ENCODE measurements around the gene LSMEM2. TPM values are rescaled to one million over a fixed set of nuclear protein-coding genes. Genes with fewer than 3 reads are reported as not detected.

LSMEM2 gene
- total RNA-seq, 1 donor from 2014 or later = 0.18 TPM

DNA sequence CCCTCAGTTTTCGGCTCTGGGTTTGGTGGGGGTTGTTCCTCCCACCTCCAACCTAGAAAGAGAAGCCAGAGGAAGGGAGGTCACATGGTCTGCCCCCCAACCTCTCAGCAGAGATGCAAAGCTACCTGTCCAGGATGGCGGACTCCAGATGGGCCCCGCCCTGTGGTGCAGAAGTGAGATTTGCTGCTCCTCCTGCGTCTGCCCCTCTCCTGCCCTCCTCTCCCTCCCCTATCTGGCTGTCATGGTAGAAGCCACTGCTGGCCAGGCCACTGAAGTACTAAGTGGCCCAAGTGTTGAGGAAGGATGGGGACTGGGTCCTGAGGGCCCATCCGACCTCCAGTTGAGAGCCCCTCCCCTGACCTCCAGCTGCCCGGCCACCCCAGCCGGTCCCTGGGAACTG lies 12.1 kb upstream of the LSMEM2 start:
- Mint-ChIP-seq H3K4me3 (ENCODE audit: unreplicated experiment) (no peak overlapping the region), H3K27me3 (ENCODE audit: unreplicated experiment) (peaks cover 40% of the 10 kb centered on the region), H3K36me3 (ENCODE audit: low read depth, unreplicated experiment) (peaks cover 9% of the 10 kb centered on the region), H3K4me1 (ENCODE audit: unreplicated experiment) (peaks cover 7% of the 10 kb centered on the region), H3K9me3 (ENCODE audit: unreplicated experiment) (no peaks in the 10 kb centered on the region), H3K27ac (ENCODE audit: unreplicated experiment) (no peak overlapping the region)
- TF ChIP-seq, protein P1, sequence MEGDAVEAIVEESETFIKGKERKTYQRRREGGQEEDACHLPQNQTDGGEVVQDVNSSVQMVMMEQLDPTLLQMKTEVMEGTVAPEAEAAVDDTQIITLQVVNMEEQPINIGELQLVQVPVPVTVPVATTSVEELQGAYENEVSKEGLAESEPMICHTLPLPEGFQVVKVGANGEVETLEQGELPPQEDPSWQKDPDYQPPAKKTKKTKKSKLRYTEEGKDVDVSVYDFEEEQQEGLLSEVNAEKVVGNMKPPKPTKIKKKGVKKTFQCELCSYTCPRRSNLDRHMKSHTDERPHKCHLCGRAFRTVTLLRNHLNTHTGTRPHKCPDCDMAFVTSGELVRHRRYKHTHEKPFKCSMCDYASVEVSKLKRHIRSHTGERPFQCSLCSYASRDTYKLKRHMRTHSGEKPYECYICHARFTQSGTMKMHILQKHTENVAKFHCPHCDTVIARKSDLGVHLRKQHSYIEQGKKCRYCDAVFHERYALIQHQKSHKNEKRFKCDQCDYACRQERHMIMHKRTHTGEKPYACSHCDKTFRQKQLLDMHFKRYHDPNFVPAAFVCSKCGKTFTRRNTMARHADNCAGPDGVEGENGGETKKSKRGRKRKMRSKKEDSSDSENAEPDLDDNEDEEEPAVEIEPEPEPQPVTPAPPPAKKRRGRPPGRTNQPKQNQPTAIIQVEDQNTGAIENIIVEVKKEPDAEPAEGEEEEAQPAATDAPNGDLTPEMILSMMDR (IDR thresholded peaks at IDR 0.05; ENCODE audit: unreplicated experiment) = no peak
- DNase-seq (ENCODE audit: low spot score) = no peak

DNA sequence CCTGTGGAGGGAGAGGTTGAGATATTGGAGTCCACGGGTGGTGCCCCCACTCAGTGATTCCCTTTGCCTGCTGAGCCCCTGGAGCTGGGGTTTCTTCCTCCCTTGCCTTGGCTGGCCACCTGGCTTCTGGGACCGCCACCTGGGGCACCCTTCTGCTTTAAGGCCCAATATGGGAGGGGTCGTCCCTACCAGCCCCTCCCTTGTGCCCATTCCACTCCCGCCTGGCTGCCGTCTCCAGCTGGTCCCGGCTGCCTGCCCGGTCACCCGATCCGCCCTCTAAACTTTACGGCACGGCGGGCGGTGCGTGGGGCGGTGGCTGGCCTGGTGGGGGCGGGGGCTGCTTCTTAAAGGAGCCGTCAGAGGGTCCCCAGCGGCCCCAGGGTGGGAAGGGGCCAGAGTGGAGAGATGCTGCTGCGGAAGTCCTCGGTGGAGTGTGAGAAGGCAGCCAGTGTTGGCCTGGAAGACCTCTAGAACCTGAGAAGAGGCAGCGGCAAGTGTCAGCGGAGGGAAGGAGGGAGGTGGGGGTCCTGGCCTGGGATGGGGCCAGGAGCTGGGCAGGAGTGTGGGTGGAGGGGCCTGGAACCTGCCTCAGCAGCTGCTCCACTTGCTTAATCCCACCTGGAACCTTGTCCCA lies 11.5 kb upstream of the LSMEM2 start:
- Mint-ChIP-seq H3K9me3 (ENCODE audit: unreplicated experiment) (no peaks in the 10 kb centered on the region), H3K4me3 (ENCODE audit: unreplicated experiment) (no peak overlapping the region), H3K4me1 (ENCODE audit: unreplicated experiment) (peaks cover 7% of the 10 kb centered on the region), H3K27me3 (ENCODE audit: unreplicated experiment) (peaks cover 38% of the 10 kb centered on the region), H3K36me3 (ENCODE audit: low read depth, unreplicated experiment) (peaks cover 9% of the 10 kb centered on the region), H3K27ac (ENCODE audit: unreplicated experiment) (no peak overlapping the region)
- no peak for DNase-seq (ENCODE audit: low spot score)
- TF ChIP-seq, protein P1 (IDR thresholded peaks at IDR 0.05; ENCODE audit: unreplicated experiment) = no peak

DNA sequence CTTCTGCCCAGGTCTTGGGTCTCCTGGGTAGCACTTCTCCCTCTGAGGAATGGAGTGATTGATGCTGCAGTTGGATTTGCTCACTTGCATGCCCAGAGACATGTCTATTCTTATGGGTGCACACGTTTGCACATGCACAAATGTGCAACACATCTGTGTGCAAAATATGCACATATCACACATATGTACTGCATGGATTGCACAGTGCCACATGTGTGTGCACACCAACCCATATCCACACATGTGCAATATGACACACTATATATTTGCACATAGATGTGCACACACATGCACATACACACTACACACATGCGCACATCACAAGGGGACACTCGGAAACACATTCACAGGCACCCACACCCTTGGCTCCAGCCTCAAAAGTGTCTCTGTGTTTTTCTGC lies 10.6 kb upstream of the LSMEM2 start:
- Mint-ChIP-seq H3K36me3 (ENCODE audit: low read depth, unreplicated experiment) (peaks cover 9% of the 10 kb centered on the region), H3K27me3 (ENCODE audit: unreplicated experiment) (peaks cover 36% of the 10 kb centered on the region), H3K4me1 (ENCODE audit: unreplicated experiment) (peaks cover 7% of the 10 kb centered on the region), H3K4me3 (ENCODE audit: unreplicated experiment) (no peak overlapping the region), H3K27ac (ENCODE audit: unreplicated experiment) (no peak overlapping the region), H3K9me3 (ENCODE audit: unreplicated experiment) (no peaks in the 10 kb centered on the region)
- TF ChIP-seq, protein P1 (IDR thresholded peaks at IDR 0.05; ENCODE audit: unreplicated experiment) = no peak
- no peak for DNase-seq (ENCODE audit: low spot score)

DNA sequence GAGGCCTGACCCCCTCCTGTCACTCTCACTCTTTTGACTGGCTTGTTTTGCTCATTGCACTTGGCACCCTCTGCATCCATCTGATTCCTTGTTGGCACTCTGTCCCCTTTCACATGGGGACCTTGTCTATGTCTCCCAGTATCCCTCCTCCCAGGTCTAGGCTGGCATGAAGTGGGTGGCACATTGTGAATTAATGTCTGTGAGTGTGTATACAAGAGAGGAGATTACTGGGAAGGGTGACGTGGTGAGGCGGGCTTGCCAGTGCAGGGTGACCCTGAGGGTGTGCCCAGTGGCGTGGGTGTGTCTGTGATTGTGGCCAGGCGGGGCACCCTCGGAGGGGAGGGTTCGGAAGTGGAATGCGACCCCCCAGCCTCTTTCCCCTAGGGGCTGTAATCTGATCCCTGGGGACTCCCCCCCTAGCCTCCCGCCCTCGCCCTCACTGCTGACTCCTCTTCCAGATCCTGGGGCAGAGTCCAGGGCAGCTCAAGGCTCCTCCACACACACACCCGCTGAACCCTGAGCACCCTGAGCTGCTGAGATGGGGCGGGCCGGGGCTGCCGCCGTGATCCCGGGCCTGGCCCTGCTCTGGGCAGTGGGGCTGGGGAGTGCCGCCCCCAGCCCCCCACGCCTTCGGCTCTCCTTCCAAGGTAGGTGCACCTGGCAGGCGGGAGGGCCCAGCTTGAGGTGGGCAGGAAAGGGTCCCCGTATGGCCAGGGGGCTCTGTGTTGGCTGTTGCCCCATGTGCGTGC lies 10.0 kb upstream of the LSMEM2 start, which contains the start of gene SEMA3B:
TSS of gene SEMA3B (plus strand) at position 445 of the 749 bp plus-strand sequence. CDS start at position 539, 94 bp downstream.
- peaks cover 9% of the 10 kb centered on the region for H3K36me3 Mint-ChIP-seq (ENCODE audit: low read depth, unreplicated experiment)
- H3K27me3 Mint-ChIP-seq (ENCODE audit: unreplicated experiment) = peaks cover 33% of the 10 kb centered on the region
- peaks cover 7% of the 10 kb centered on the region for H3K4me1 Mint-ChIP-seq (ENCODE audit: unreplicated experiment)
- DNase-seq (ENCODE audit: low spot score) = no peak
- H3K4me3 Mint-ChIP-seq (ENCODE audit: unreplicated experiment) = no peak within 1 kb of the TSS
- H3K9me3 Mint-ChIP-seq (ENCODE audit: unreplicated experiment) = no peaks in the 10 kb centered on the region
- TF ChIP-seq, protein P1 (IDR thresholded peaks at IDR 0.05; ENCODE audit: unreplicated experiment) = no peak
- peak within 1 kb of the TSS; percentile 41 for H3K27ac Mint-ChIP-seq (ENCODE audit: unreplicated experiment)

DNA sequence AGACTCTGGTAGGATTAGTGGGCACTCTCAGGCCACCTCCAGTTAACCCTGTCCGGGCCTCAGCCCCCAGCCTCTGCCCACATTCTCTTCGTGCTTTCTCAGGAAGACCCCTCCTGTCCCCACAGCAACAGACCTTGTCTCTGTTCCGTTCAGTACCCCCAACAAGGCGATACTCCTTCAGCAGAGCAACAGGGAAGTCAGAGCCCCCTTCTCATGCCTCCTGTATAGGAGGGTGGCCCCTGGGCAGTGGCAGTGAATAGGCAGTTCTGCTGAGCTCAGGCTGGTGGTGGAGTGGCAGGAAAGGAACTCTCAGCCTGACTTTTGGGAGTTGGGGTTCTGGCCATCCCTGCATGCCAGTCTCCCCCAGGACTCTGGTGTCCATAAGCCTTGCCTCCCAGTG lies 9.4 kb upstream of the LSMEM2 start:
- Mint-ChIP-seq H3K36me3 (ENCODE audit: low read depth, unreplicated experiment) (peaks cover 9% of the 10 kb centered on the region), H3K27ac (ENCODE audit: unreplicated experiment) (no peak overlapping the region), H3K4me1 (ENCODE audit: unreplicated experiment) (peaks cover 11% of the 10 kb centered on the region), H3K4me3 (ENCODE audit: unreplicated experiment) (no peak overlapping the region), H3K9me3 (ENCODE audit: unreplicated experiment) (no peaks in the 10 kb centered on the region), H3K27me3 (ENCODE audit: unreplicated experiment) (peaks cover 33% of the 10 kb centered on the region)
- TF ChIP-seq, protein P1 (IDR thresholded peaks at IDR 0.05; ENCODE audit: unreplicated experiment) = no peak
- DNase-seq (ENCODE audit: low spot score) = no peak

All from endothelial cell (in vitro differentiated cells).